Dermis microvascular lymphatic vessel endothelial cell (primary cell): Measurements from ENCODE around the gene TRPV5. TPM values are rescaled to one million over a fixed set of nuclear protein-coding genes. Genes with fewer than 3 reads are reported as not detected.

Experiments used
- DNase-seq, 2 donors: peaks; one replicate each; pipeline versions ENCODE4 v3.0.0 to v3.0.0-alpha.2; 2010; ENCODE audit warnings: low read depth in 2 of 2
- total RNA-seq: library from RNA; depleted of rRNA; stranded (reverse); fragments of >200 nt; gene quantifications from 2 replicates; pipeline ENCODE4 v1.2.1, GENCODE V29; 2014

The TRPV5 gene
- total RNA-seq, 1 donor from 2014 or later: not detected

DNA sequence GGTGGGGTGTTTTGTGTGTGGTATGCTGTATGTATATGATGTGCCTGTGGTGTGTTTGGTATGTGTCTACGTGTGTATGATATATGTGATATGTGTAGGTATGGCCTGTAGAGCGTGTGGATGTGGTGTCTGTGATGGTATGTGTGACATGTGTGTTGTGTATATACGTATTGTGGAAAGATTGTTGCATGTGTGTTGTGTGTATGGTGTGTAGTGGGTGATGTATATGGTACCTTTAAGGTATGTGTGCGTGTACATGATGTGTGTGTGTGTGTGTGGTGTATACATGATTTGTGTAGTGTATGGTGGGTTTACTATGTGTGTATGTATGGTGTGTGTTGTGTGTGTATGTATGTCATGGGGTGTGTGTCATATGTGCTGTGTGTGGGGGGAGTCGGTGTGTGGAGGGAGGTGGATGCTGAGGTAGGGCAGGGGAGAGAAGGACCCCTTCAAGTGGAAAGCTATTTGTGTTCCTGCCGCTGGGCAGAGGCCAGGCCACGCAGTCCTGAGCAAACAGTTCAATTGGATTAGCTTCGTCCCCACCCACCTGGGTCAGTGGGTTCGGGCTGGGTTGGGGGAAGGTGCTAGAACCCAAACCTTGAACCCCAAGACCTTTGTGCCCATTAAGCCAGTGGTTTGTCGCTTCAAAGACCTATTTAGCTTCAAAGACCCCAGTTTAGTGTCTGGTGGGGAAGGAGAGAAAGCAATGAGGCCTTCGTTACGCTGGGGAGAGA is 46.1 kb downstream of the TRPV5 start:
- no peak for DNase-seq

GRCh38 chr7:142886866-142887265 is 46.7 kb downstream of the TRPV5 start:
- no peak for DNase-seq

DNA sequence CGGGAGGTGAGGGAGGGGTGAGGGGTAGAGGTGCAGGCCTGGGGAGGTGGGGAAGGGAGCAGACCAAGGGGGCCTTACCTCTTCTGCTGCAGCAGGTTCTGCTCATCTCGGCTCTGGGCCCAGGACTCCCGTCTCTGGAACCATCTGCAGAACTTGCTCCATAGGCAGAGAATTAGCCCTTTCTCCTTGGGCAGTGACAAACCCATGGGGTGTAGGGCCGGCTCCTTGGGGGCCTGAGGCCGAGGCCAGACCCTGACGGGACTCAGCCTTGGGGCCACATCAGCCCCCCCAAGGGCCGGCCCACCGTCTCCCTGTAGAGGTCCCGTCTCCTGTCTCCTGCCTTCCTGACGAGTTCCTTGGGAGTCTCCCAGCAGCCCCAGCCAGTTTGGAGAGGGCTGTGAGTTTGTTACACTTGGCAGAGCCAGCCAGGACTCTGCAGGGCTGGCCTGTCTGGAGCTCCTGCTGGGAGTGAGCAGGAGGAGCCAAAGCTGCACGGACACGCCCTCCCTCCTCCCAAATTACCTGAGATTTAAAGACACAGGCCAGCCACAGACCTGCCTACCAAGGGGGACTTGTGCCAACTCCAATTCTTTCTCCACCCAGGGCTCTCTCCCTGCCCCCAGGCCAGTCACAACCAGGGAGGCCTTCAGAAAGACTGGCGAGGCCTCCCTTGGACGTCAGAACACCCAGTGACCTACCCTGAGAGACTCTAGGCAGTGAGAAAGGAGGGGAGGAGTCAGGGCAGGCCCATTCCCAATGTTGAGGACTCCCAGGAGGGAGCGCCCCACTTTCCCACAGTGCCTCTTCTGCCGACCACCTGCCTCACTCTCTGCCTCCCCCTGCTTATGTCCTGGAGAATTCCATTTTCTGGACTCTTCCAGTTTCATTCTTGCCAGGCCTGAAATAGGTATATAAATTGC is 48.0 kb downstream of the TRPV5 start, which contains the start of gene TRPV6:
Gene TRPV6, minus strand, starts transcription at position 435 of the 920 bp plus-strand sequence.
- no peak for DNase-seq

- no peak for DNase-seq
Measured at GRCh38 chr7:142884286-142884640, 49.3 kb downstream of the TRPV5 start.

DNA sequence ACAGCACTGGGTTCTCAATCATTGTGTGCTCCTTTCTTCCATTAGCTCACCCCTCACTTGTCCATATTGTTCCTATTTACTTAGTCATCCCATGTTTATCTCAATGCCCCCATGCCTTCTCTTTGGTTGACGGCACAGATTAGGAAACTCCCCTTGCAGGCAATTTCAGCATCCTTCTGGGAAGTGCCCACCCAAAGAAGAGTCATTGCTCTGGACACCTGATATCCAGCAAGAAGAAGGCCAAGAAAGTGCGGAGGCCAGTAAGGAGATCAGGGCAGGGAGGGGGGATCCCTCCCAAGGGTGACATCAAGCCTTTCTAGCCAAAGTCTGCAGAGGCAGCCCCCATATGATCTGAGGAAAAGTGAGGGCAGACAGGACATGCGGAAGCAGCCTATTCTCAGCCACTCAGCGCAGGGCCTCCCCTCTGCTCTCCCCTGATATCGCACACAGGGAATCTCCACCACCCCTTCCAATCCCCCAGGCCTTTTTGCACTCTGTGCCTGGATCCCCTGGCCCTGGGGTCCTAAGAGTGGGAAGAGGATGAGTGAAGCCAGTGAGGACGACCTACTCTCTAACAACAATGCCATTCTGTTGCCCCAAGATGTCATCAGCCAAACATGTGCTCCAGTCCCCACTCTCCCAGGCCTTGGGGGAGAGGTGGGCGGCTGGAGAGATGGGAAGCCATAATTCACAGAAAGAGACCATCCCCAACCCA is 49.8 kb downstream of the TRPV5 start:
- DNase-seq: no peak

DNA sequence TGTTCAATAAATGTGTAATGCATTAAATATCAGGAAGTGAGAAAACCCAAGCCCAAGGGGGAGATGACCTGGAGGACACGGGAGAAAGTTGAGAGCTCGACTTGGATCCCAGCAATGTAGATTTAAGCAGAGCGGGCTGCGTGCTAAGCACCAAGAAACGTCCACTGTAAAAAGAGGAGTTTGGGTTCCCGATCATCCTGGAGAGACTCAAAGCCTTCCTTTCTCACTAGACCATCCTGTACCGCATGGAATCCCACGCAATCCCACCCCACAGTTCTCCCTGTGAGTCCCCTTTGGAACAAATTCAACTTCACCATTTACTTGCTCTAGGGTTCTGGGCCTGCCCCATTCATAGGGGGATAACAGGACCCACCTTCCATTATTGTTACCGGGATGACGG is 50.4 kb downstream of the TRPV5 start:
- DNase-seq: no peak

DNA sequence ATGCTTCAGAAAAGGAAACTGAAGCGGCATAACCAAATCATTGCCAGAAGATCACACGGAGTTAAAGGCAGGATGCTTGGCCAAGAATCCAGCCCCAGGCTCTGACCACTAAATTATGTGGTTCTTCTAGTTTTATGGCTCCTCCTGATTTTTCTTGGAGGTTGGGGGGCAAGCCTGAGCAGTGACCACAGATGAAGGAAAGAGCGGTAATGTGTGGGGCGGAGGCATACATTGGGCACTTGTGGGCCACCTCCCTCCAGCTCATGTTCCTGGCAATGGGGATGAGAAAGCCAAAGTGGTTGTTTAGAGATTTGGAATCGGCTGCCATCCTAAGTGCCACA is 51.2 kb downstream of the TRPV5 start:
- DNase-seq: no peak

DNA sequence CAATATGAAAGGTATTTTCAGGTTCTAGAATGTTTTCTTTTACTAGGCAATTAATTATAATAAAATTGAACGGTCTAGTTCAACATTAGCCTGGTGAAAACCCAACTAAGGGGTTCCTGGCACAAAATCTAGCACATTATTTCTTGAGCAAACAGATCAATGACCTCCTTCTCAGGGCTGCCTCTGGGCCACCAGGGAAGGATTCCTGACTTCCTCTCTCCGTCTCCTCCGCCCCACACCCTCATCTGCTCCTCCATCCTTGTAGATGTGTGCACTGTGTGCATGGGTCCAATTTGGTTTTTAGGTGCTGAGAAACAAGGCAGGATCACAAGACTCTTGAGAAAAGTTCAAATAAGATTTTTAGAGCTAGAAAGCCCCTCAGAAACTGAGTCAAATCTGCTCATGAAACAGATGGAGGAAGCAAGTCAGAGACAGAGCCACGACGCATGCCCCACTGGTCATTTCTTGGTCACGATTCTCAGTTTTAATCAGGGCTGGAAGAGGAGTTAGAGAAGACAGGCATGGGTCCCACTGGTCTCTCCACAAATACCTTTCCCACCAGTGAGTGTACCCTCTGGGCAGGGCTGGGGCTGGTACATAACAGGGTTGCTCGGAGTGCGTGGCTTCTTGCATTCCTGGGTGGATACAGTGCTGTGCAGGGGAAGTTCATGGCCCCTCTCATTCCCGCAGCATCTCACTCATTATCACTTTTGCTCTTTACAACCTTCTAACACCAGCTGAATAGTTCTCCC is 51.8 kb downstream of the TRPV5 start:
- no peak for DNase-seq

DNA sequence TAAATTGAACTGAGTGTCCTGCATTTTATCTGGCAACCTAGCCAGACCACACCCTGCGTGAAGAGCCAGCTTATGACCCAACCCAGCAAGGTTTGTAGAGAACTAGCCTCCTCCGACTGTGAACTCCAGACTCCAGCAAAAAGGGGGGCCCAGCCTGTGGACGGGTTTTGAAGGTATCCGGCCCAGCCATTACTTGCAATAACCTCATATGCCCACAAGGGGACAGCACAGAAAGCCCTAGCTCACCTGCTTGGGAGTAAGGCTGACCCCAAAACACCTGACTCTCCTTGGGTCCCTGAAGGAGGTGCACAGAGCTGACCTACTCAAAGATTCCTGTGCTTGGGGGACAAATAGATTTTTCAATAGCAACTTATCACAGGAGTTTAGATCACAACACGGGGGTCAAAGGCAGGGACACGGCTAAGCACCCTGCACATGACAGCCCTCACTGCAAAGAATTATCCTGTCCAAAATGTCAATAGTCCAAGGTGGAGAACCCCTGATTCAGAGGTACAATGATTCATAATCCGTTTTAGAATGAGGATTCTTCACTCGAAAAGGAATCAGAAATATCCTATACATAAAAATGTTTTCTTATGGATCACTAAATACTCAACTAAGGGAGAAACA is 52.6 kb downstream of the TRPV5 start:
- peak in 1 of 2 donors; percentile 39 for DNase-seq

DNA sequence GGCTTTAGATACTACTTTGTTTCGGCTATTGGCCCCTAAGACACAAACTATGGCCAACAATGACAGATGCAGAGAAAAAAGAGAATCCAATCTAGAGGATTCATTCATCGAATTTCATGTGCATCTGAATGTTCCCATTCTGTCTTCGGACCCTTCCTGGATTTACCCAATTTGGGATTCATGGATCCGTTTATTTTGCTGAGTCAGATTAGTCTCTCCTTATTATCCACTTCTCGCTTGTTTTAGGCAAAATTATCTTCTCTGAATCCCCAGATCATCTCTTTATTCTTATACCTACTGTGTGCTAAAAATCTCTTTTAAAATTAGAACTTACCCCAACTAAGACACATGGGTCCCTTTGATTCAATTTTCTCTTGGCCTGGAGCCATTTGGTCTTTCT is 54.5 kb downstream of the TRPV5 start:
- no peak for DNase-seq

DNA sequence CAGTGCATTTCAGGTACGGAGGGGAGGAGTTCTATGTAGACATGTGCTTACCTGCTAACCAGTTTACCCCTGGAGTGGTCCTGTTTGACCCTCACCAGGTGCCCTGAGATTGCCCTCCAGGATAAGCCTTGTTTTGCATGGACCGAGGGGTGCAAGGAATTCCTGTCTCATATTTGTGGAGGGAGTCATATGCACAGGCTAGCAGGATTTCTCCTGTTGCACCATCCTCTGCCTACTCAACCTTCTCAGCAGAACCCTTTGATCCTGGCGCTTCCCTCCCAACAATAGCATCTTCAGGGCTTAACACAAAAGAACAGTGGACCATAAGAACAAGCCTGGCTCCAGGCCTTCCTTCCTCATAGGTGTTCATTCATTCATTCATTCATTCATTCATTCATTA is 55.2 kb downstream of the TRPV5 start:
- no peak for DNase-seq

DNA sequence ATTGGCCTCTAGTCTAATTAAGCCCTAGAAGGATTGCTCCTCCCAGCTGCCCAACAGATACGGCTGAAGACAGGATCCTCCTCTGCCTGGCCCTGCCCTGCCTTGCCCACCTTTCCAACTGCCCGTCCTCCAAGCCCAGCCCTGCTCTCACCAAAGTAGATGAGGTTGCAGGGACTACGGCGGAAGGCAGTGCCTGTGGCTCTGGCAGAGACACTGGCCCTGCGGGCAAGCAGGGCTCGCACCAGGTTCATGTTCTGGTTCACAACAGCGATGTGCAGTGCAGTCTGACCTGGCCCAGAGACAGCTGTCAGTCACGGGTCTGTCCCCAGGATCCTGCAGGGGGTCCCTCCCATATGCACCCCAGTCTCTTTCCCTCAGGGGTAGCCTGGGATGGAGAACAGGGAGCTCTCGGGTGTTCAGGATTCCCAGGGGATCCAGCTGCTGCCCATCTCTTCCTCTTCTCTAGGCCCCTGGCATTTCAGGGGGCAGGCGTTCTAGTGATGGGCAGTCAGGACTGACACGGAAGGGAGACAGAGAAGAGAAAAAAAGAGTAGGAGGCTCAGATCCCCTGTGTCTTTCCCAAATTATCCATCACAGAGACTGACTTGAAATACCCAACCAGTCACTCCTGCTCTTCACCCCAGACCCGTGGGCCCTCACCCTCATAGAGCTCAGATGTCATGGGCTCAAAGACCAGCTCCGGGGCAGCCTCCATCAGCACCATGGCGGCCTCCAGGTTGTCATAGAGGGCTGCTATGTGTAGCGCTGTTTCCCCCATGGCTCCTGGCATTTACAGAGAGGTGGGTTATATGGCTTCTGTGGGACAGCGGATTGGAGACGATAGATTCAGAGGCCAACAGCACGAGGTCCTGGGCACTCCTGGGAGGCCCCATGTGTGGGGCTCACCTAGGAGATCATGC is 56.3 kb downstream of the TRPV5 start:
- DNase-seq: no peak

- DNase-seq: no peak
Measured at GRCh38 chr7:142876236-142876960, 57.1 kb downstream of the TRPV5 start.

DNA sequence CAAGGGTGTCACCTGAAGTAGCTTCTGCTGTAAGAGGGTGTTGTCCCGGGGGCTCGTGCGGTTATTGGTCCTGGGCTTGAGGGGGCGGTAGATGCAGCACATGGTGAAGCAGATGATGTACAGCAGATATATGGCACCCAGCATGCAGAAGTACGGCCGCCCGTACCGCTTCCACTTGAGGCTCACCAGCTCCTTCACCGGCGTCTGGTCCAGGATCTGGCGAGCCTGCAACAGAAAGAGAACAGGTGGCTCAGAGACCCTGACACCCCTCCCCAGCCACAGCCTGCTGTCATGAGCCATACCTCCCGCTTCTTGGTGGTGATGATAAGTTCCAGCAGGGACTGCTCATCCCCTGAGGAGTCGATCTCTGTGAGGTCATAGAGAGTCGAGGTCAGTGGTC is 58.1 kb downstream of the TRPV5 start:
- no peak for DNase-seq

GRCh38 chr7:142874837-142875236 is 58.7 kb downstream of the TRPV5 start:
- DNase-seq: no peak

DNA sequence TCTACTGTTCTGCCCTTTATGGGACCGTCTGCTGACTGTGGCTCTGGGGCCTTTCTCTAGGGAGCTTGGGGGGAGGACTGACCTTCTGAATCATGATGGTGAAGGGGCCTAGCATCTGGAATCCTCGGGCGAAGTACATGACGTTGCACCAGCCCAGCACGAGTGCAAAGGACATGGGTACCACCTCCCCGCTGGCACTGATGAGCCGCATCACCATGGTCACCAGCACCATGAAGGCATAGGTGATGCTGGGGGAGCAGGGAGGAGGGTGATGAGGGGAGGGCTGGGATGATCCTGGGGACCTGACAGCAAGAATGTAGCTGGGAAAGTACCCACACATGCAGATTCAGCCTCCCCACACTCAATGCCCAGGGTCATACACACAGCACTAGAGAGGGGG is 59.1 kb downstream of the TRPV5 start:
- no peak for DNase-seq

DNA sequence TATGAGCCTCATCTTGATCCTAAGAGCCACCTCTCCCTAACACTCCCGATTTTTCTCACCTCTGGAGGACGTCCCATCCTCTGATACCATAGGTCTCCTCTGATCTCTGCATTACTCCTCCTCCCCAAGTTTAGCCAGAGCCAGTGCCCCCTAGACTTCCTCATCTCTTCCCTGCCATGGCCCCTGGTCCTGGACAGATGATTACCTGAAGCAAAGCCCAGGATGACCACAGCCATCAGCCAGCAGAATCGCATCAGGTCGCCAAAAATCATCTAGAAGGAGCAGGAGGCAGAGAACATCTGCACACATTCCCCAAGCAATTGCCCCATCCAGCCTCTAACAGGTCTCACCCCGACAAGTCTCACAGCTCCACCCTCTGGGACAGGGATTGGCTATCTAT is 59.7 kb downstream of the TRPV5 start:
- DNase-seq: no peak

- no peak for DNase-seq
Measured at GRCh38 chr7:142873281-142873784, 60.2 kb downstream of the TRPV5 start.

DNA sequence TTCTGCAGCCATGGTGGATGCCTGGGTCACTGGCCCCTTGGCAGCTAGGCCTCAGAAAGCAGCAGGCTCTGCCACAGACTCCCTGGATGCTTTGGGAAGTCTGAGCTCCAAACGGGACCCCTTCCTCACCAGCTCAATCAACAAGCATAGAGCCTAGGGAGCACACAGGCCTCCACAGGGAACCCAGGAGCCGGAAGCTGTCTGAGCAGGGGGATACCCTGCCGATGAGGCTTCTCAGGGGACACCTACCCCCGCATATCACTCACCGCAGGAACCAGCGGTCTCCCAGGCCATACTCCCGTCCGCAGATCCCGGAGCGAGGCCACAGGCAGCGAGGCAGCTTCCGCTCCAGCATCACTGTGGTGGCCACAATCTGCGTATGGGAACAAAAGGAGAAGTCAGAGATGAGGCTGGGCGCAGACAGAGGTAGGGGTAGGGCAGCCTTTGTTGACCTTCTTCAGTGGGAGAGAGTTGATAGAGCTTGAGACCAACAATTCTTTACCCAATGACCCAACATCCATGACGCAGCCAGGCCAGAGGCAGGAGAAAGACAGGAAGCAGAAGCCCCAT is 61.4 kb downstream of the TRPV5 start:
- no peak for DNase-seq
